Liver (tissue), 9 donors: ENCODE data around the gene ERCC3. TPM values are rescaled to one million over a fixed set of nuclear protein-coding genes. Genes with fewer than 3 reads are reported as not detected.

Source experiments
- DNase-seq: peaks from one replicate; pipeline ENCODE4 v3.0.0-alpha.2; 2017; ENCODE audit warnings: low spot score
- H3K27ac ChIP-seq, 2 donors: one replicate each; pipeline ENCODE4 v1.7.0; 2013; ENCODE audit warnings: inconsistent platforms in 2 of 2, low read length in 2 of 2, control low read depth in 1 of 2, low read depth in 1 of 2, mild to moderate bottlenecking in 1 of 2
- H3K27me3 ChIP-seq, 4 donors: one replicate each; pipeline versions ENCODE4 v1.6.1 to v1.7.0; 2013; ENCODE audit warnings: low read length in 3 of 4, inconsistent platforms in 1 of 4, mild to moderate bottlenecking in 1 of 4, moderate library complexity in 1 of 4; ENCODE audit not compliant: control insufficient read depth in 4 of 4, insufficient read depth in 4 of 4
- H3K36me3 ChIP-seq, 4 donors: one replicate each; pipeline versions ENCODE4 v1.6.1 to v1.7.0; 2013; ENCODE audit warnings: low read length in 3 of 4, mild to moderate bottlenecking in 3 of 4, low read depth in 1 of 4, moderate library complexity in 1 of 4; ENCODE audit not compliant: control insufficient read depth in 4 of 4, insufficient read depth in 3 of 4
- H3K4me1 ChIP-seq, 4 donors: one replicate each; pipeline versions ENCODE4 v1.6.1 to v1.7.0; 2013; ENCODE audit warnings: low read length in 3 of 4, mild to moderate bottlenecking in 3 of 4, moderate library complexity in 1 of 4; ENCODE audit not compliant: control insufficient read depth in 4 of 4, insufficient read depth in 4 of 4
- H3K4me3 ChIP-seq, 3 donors: one replicate each; pipeline versions ENCODE4 v1.6.1 to v1.7.0; 2013; ENCODE audit warnings: low read length in 3 of 3, control low read depth in 1 of 3, low read depth in 1 of 3, mild to moderate bottlenecking in 1 of 3
- H3K9ac ChIP-seq, 2 donors: one replicate each; pipeline ENCODE4 v1.7.0; 2013; ENCODE audit warnings: low read length in 2 of 2, mild to moderate bottlenecking in 2 of 2, moderate library complexity in 2 of 2, control low read depth in 1 of 2, low read depth in 1 of 2
- H3K9me3 ChIP-seq, 4 donors: one replicate each; pipeline versions ENCODE4 v1.6.1 to v1.7.0; 2013; ENCODE audit warnings: low read length in 3 of 4; ENCODE audit not compliant: control insufficient read depth in 4 of 4
- EGR1 ChIP-seq, 2 donors: IDR thresholded peaks; 2 replicates each; pipeline ENCODE4 v1.6.1; 2016 to 2018; ENCODE audit warnings: antibody characterized with exemption in 2 of 2, low read depth in 2 of 2
- FOXA1 ChIP-seq: IDR thresholded peaks from 2 replicates; pipeline ENCODE4 v1.6.1; 2016; ENCODE audit warnings: antibody characterized with exemption
- FOXA2 ChIP-seq: IDR thresholded peaks from 2 replicates; pipeline ENCODE4 v1.6.1; 2016; ENCODE audit warnings: antibody characterized with exemption
- GABPA ChIP-seq, 2 donors: IDR thresholded peaks in 1 of 2; conservative IDR thresholded peaks in 1 of 2; 2 replicates each; pipeline ENCODE4 v1.6.1; 2016; ENCODE audit warnings: antibody characterized with exemption in 2 of 2, mild to moderate bottlenecking in 1 of 2, moderate library complexity in 1 of 2
- HNF4A ChIP-seq, 2 donors: conservative IDR thresholded peaks; 2 replicates each; pipeline ENCODE4 v1.6.1; 2016; ENCODE audit warnings: antibody characterized with exemption in 2 of 2, mild to moderate bottlenecking in 2 of 2
- HNF4G ChIP-seq: IDR thresholded peaks from 2 replicates; pipeline ENCODE4 v1.6.1; 2016; ENCODE audit warnings: antibody characterized with exemption
- JUND ChIP-seq, 2 donors: IDR thresholded peaks; 2 replicates each; pipeline ENCODE4 v1.6.1; 2016; ENCODE audit warnings: antibody characterized with exemption in 2 of 2
- NR2F2 ChIP-seq: IDR thresholded peaks from 2 replicates; pipeline ENCODE4 v1.6.1; 2016; ENCODE audit warnings: antibody characterized with exemption
- RAD21 ChIP-seq, 2 donors: IDR thresholded peaks; 2 replicates each; pipeline ENCODE4 v1.6.1; 2016; ENCODE audit warnings: antibody characterized with exemption in 2 of 2, mild to moderate bottlenecking in 2 of 2
- REST ChIP-seq: IDR thresholded peaks from 2 replicates; pipeline ENCODE4 v1.6.1; 2016; ENCODE audit warnings: antibody characterized with exemption, mild to moderate bottlenecking
- RXRA ChIP-seq, 2 donors: IDR thresholded peaks; 2 replicates each; pipeline ENCODE4 v1.6.1; 2017 to 2018; ENCODE audit warnings: antibody characterized with exemption in 2 of 2, mild to moderate bottlenecking in 1 of 2
- SP1 ChIP-seq: IDR thresholded peaks from 2 replicates; pipeline ENCODE4 v1.6.1; 2018; ENCODE audit warnings: antibody characterized with exemption, mild to moderate bottlenecking
- TAF1 ChIP-seq: conservative IDR thresholded peaks from 2 replicates; pipeline ENCODE4 v1.6.1; 2016; ENCODE audit warnings: antibody characterized with exemption, mild to moderate bottlenecking
- YY1 ChIP-seq: IDR thresholded peaks from 2 replicates; pipeline ENCODE4 v1.6.1; 2016; ENCODE audit warnings: antibody characterized with exemption, mild to moderate bottlenecking
- WGBS: extraction: QIAGEN DNeasy Blood & Tissue Kit; methylation state at CpG from one replicate; pipeline ENCODE4 v1.1.7; 2013; 5-methylcytosine and 5-hydroxymethylcytosine counted together
- polyA plus RNA-seq, 2 donors: library from polyadenylated mRNA; stranded (reverse) in 1 of 2; unstranded in 1 of 2; fragments of 200-250 nt in 1 of 2; fragments of >200 nt in 1 of 2; fragmentation: Nextera tagmentation in 1 of 2; extraction: Ambion mirVana in 1 of 2; gene quantifications; one replicate each; pipeline versions ENCODE4 v1.2.1 to v1.2.3, GENCODE V29; 2013 to 2015
- total RNA-seq, 2 donors: library from RNA; depleted of rRNA; stranded (reverse); fragments of >200 nt; gene quantifications; one replicate each; pipeline ENCODE4 v1.2.3, GENCODE V29; 2014
- TF ChIP-seq, protein P1 (sequence below): fragments of 150-350 bp; IDR thresholded peaks from 2 replicates; pipeline ENCODE4 v1.5.1; 2017; ENCODE audit warnings: improper control_type of control experiment, low read depth, low read length; ENCODE audit not compliant: missing input control
- TF ChIP-seq, protein P2 (sequence below): IDR thresholded peaks from 2 replicates; pipeline ENCODE4 v1.6.1; 2016; ENCODE audit warnings: antibody characterized with exemption
- TF ChIP-seq, protein P3 (sequence below): IDR thresholded peaks from 2 replicates; pipeline ENCODE4 v1.6.1; 2016; ENCODE audit warnings: antibody characterized with exemption
- TF ChIP-seq, protein P4 (sequence below): IDR thresholded peaks from 2 replicates; pipeline ENCODE4 v1.6.1; 2016; ENCODE audit warnings: antibody characterized with exemption
- donor health status: healthy.
- donor health status: healthy.
- donor health status: healthy.
- donor health status: healthy.
- donor health status: healthy.

The ERCC3 gene
- total and polyA plus RNA-seq, 4 donors = 12.4 to 38.3 (median 17.4) TPM

- Histone ChIP-seq H3K27me3 (no peaks in the 10 kb centered on the region), H3K9ac (no peak overlapping the region), H3K4me3 (no peak overlapping the region), H3K27ac (no peak overlapping the region), H3K4me1 (peaks cover 0 to 8% (median 0%) of the 10 kb centered on the region in 4 donors), H3K36me3 (peaks cover 2 to 58% (median 48%) of the 10 kb centered on the region in 4 donors), H3K9me3 (no peaks in the 10 kb centered on the region)
- no peak for DNase-seq
- TF ChIP-seq RAD21 (IDR thresholded peaks at IDR 0.05) = no peak
- TF ChIP-seq REST = no peak
- no peak for TF ChIP-seq TAF1
- TF ChIP-seq, protein P1, sequence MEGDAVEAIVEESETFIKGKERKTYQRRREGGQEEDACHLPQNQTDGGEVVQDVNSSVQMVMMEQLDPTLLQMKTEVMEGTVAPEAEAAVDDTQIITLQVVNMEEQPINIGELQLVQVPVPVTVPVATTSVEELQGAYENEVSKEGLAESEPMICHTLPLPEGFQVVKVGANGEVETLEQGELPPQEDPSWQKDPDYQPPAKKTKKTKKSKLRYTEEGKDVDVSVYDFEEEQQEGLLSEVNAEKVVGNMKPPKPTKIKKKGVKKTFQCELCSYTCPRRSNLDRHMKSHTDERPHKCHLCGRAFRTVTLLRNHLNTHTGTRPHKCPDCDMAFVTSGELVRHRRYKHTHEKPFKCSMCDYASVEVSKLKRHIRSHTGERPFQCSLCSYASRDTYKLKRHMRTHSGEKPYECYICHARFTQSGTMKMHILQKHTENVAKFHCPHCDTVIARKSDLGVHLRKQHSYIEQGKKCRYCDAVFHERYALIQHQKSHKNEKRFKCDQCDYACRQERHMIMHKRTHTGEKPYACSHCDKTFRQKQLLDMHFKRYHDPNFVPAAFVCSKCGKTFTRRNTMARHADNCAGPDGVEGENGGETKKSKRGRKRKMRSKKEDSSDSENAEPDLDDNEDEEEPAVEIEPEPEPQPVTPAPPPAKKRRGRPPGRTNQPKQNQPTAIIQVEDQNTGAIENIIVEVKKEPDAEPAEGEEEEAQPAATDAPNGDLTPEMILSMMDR = no peak
- TF ChIP-seq, protein P2, sequence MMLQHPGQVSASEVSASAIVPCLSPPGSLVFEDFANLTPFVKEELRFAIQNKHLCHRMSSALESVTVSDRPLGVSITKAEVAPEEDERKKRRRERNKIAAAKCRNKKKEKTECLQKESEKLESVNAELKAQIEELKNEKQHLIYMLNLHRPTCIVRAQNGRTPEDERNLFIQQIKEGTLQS = no peak
- TF ChIP-seq HNF4A (conservative IDR thresholded peaks at IDR 0.05) = no peak
- TF ChIP-seq SP1 = no peak
- TF ChIP-seq, protein P3, sequence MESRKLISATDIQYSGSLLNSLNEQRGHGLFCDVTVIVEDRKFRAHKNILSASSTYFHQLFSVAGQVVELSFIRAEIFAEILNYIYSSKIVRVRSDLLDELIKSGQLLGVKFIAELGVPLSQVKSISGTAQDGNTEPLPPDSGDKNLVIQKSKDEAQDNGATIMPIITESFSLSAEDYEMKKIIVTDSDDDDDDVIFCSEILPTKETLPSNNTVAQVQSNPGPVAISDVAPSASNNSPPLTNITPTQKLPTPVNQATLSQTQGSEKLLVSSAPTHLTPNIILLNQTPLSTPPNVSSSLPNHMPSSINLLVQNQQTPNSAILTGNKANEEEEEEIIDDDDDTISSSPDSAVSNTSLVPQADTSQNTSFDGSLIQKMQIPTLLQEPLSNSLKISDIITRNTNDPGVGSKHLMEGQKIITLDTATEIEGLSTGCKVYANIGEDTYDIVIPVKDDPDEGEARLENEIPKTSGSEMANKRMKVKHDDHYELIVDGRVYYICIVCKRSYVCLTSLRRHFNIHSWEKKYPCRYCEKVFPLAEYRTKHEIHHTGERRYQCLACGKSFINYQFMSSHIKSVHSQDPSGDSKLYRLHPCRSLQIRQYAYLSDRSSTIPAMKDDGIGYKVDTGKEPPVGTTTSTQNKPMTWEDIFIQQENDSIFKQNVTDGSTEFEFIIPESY = no peak
Observed at GRCh38 chr2:127321303-127321702, 27.4 kb upstream of the ERCC3 start.

DNA sequence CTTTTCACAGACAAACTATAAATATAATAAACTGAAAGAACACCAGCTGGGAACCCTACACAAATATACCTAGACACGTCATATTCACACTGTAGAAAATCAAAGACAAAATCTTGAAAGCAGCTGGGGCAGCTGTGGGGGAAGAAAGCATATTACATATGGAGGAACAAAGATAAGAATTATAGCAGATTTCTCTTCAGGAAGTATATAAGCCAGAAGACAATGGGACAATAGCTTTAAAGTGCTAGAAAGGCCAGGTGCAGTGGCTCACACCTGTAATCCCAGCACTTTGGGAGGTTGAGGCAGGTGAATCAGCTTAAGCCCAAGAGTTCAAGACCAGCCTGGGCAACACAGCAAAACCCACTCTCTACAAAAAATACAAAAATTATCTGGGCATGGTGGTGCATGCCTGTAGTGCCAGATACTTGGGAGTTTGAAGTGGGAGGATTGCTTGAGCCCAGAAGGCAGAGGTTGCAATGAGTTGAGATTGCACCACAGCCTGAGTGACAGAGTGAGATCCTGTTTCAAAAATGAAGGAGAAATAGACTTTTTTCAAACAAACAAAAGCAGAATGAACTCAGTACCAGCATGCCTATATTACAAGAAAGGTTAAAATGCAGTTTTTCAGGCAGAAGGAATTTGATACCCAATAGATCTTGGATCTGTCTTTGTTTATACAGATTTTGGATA is 26.8 kb upstream of the ERCC3 start:
- 90% methylated on average over 1 of the region's 1 CpG for WGBS
- TF ChIP-seq RXRA (IDR thresholded peaks at IDR 0.05) (no peak), HNF4A (conservative IDR thresholded peaks at IDR 0.05) (no peak), NR2F2 (no peak), FOXA1 (no peak), GABPA (IDR thresholded peaks at IDR 0.05 in 1 of 2, conservative IDR thresholded peaks at IDR 0.05 in 1 of 2) (no peak), FOXA2 (no peak), TAF1 (no peak), SP1 (no peak), JUND (IDR thresholded peaks at IDR 0.05) (no peak), RAD21 (IDR thresholded peaks at IDR 0.05) (no peak), YY1 (no peak), EGR1 (IDR thresholded peaks at IDR 0.05; ENCODE audit: low read depth in 2 of 2) (no peak), HNF4G (no peak)
- TF ChIP-seq, protein P1 = no peak
- TF ChIP-seq, protein P2 = no peak
- TF ChIP-seq, protein P3 = no peak
- TF ChIP-seq, protein P4, sequence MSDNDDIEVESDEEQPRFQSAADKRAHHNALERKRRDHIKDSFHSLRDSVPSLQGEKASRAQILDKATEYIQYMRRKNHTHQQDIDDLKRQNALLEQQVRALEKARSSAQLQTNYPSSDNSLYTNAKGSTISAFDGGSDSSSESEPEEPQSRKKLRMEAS = no peak
- Histone ChIP-seq H3K9me3 (no peaks in the 10 kb centered on the region), H3K27ac (no peak overlapping the region), H3K4me3 (no peak overlapping the region), H3K27me3 (no peaks in the 10 kb centered on the region), H3K4me1 (peaks cover 0 to 6% (median 0%) of the 10 kb centered on the region in 4 donors), H3K36me3 (peaks cover 2 to 59% (median 49%) of the 10 kb centered on the region in 4 donors), H3K9ac (no peak overlapping the region)
- no peak for DNase-seq
